Jurkat, Clone E6-1 (cell line): ENCODE results near the gene UBN1.
"Not testable (repeated sequence)": the region's sequence is repeated elsewhere in the genome, so short reads cannot be mapped to it uniquely, and the experiment has no call there.

Experiments
- DNase-seq: peaks from one replicate; pipeline ENCODE4 v3.0.0-alpha.2; 2011; ENCODE audit warnings: low read depth, low spot score
- H3K4me3 ChIP-seq: 2 replicates; pipeline ENCODE4 v1.5.1; 2011; ENCODE audit warnings: mild to moderate bottlenecking, low read length, control low read depth, moderate library complexity

Gene UBN1

GRCh38 chr16:4896761-4897160 lies 49.5 kb downstream of the UBN1 start:
- not testable (repeated sequence) for H3K4me3 ChIP-seq, DNase-seq

- DNase-seq, result no peak
- H3K4me3 ChIP-seq, result no peak overlapping the region
Observed at GRCh38 chr16:4897328-4897727, 50.0 kb downstream of the UBN1 start.

DNA sequence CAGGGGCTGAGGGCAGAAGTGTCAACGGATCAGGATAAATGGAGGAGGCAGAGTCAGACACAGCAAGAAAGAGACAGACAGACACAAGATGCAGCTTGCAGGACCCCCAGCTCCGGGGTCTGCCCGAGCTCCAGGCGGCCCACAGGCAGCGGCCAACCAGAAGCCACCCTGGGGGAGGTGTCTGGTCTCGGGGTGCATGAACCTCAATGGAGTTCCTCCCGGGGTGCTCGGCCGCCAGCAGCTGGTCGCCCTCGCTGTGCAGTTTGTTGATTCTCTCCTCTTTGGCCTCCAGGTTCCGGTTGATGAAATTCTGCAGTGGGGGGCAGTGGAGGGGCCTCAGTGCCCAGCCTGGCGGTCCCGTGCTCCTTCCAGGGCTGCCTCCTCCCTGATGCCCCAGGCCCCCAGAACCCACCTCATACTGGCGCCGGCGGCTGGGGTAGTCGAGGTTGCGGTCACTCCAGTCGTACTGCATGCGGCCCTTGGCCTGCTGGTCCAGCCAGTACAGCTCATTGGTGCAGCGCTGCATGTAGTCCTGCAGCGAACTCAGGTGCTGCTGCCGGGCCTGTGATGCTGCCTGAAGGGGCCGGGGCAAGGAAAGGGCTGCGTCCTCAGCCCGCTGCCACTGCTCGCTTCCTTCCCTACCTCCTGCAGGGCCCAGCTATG lies 51.7 kb downstream of the UBN1 start:
- no peak for DNase-seq
- no peak overlapping the region for H3K4me3 ChIP-seq

- H3K4me3 ChIP-seq, result no peak overlapping the region
- no peak for DNase-seq
Observed at GRCh38 chr16:4899474-4899846, 52.2 kb downstream of the UBN1 start.

DNA sequence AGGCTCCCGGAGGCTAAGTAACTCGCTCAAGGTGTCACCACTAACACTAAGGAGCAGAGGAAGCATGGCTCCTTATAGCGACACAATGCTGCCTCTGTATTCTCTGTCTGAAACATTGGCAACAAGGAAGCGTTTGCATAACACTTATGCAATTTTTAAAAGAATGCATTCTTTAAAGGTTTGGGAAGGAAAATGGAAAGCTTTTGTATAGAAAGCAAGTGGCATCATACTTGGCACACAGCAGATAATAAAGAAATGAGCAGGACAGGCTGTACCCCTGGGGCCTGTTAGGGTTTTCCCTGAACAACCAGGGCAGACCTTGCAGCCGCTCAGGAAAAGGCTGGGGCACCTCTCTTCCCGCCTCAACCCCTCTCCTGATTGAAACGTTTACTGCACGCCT lies 52.8 kb downstream of the UBN1 start:
- DNase-seq, result no peak
- no peak overlapping the region for H3K4me3 ChIP-seq

DNA sequence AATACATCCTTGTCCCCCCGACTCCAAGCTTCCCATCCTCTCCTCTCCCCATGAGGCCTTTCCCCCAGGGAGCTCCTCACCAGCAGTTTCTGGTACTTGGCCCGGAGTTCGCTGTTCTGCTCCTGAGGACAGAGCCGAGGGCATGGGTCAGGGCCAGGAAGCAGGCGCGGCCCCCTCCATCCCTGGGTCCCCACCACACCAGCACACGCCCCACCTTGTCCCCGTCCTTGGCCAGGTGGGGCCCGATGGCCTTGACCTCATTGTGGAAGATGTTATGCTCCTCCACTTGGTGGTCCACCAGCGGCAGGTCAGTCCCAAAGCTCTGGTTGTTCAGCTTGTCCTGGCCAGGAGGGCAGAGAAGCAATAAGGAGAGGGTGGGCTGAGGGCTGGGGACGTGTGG lies 53.5 kb downstream of the UBN1 start:
- H3K4me3 ChIP-seq, result no peak overlapping the region
- DNase-seq, result no peak

- no peak overlapping the region for H3K4me3 ChIP-seq
- no peak for DNase-seq
Observed at GRCh38 chr16:4902038-4902437, 54.8 kb downstream of the UBN1 start.

- no peak overlapping the region for H3K4me3 ChIP-seq
- DNase-seq, result no peak
Observed at GRCh38 chr16:4904108-4904941, 57.0 kb downstream of the UBN1 start.

- no peak for DNase-seq
Observed at GRCh38 chr16:4904942-4905615, 57.8 kb downstream of the UBN1 start.

GRCh38 chr16:4908854-4909401 lies 61.6 kb downstream of the UBN1 start:
- no peak for DNase-seq
- no peak overlapping the region for H3K4me3 ChIP-seq

More at GRCh38 chr16:4904942-4905615, 57.8 kb downstream of the UBN1 start:
- no peak overlapping the region for H3K4me3 ChIP-seq

- H3K4me3 ChIP-seq, result no peak overlapping the region
- no peak for DNase-seq
Observed at GRCh38 chr16:4909825-4910224, 62.5 kb downstream of the UBN1 start.

- DNase-seq, result no peak
- no peak overlapping the region for H3K4me3 ChIP-seq
Observed at GRCh38 chr16:4910828-4911227, 63.5 kb downstream of the UBN1 start.

DNA sequence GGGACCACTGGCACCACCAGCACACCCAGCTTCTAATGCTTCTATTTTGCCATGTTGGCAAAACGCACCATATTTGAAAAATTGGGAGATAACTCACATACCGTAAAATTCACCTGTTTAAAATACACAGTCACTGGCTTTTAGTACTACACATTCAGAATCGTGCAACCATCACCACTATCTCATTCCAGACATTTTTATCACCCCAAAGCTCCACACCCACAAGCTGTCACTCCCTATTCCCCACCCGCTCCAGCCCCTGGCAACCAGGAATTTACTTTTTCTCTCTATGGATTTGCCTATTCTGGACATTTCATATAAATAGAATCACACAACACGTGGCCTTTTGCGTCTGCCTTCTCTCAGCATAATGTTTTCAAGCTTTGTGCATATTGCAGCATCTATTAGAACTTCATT lies 64.7 kb downstream of the UBN1 start:
- DNase-seq, result no peak
- no peak overlapping the region for H3K4me3 ChIP-seq

- no peak for DNase-seq
- H3K4me3 ChIP-seq, result no peak overlapping the region
Observed at GRCh38 chr16:4913130-4913773, 66.0 kb downstream of the UBN1 start.

DNA sequence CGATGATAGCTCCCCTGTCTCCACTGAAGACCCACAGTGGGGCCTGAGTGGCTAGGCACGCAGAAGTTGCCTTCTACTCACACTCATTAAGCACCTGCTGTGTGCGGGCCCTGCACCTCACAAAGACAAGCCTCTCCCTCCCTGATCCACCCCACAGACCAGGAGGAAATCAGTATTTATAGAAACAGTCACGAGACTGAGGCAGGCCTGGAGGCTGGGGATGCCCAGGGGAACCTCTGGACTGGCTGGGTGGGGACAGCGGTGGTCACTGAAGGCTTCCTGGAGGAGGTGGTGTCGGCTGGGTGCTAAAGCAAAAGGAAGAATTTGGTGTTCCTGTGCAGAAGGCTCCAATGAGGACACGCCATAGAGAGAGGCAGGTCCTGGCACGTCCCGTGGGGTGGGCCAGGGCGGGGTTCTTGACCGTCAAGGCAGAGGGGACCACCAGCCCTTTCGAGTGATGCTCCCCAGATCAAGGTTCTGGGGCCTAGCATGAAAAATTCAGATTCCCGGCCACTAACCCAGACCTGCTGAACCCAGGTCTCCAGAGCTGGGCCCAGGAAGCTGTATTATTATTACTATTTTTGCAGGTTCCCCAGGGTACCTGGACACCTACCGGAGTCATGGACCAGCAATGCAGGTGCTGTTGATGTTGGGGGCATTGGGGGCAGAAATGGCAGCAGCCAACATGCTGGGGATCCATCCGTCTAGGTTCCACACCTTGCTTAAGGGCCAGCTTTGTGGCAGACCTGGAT lies 66.7 kb downstream of the UBN1 start:
- DNase-seq, result no peak
- no peak overlapping the region for H3K4me3 ChIP-seq

GRCh38 chr16:4914528-4915225 lies 67.4 kb downstream of the UBN1 start:
- H3K4me3 ChIP-seq, result no peak overlapping the region
- no peak for DNase-seq

DNA sequence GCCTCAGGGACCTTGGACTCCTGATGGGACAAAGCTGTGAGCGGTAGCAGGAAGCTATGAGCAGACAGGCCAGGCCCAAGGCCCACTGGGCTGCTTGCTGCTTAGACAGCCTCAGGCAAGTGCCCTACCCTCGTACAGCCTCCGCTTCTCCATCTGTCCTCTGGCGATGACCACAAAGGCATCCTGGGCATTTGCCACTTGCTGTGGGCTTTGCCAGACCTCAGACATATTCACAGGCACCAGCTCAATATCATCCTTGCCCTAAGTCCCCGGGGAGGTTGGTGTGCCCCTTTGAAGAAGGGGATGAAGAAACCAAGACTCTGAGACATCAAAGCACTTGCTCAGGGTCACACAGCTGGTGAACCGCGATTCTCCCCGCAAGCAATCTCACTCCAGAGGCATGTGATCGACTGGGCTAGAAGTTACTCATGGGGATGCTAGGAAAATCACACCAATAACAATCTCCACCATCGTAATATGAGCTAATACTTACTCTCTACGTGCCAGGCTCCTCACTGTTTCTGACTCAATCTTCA lies 68.0 kb downstream of the UBN1 start:
- DNase-seq, result peak; percentile 39
- H3K4me3 ChIP-seq, result no peak overlapping the region

DNA sequence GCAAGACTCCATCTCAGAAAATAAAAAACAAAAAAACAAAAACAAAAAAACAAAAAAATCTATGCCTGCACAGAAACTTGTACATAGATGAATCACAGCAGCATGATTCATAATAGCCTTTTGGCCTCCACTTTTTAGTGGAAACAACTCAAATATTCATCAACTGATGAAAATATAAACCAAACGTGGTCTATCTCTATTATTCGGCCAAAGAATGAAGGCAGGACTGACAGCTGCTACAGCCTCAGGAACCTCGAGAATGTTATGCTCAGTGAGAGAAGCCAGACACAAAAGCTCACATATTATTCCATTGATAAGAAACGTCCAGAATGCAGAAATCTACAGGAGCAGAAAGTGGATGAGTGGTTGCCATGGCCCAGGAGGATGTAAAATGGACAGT lies 69.8 kb downstream of the UBN1 start:
- DNase-seq, result no peak
- no peak overlapping the region for H3K4me3 ChIP-seq
